ENCODE results near the gene ACTR3. TPM values are rescaled to one million over a fixed set of nuclear protein-coding genes. Genes with fewer than 3 reads are reported as not detected.

The ACTR3 gene
- total RNA-seq, 3 donors from 2014 or later = 217 to 242 (median 227) TPM

- DNase-seq = peak in 2 of 3 donors; percentile 43
- peak; percentile 84 for ATAC-seq
- intact Hi-C loops (cut with DNase I, micrococcal nuclease) = loop anchor here in 1 of 2 donors (2.0 kb wide), 1 partner anchor 573 kb away; no protein-coding TSS in a partner anchor
- H3K9me3 ChIP-seq = peaks cover 7% of the 10 kb centered on the region
- H3K4me3 ChIP-seq = no peak overlapping the region
- H3K4me1 ChIP-seq (ENCODE audit: low read depth) = no peaks in the 10 kb centered on the region
- no peak for TF ChIP-seq CTCF (IDR thresholded peaks at IDR 0.05)
- H3K36me3 ChIP-seq (ENCODE audit: low read depth) = no peaks in the 10 kb centered on the region
Measured at GRCh38 chr2:113977660-113978523, 88.0 kb downstream of the ACTR3 start.

GRCh38 chr2:113978524-113979190, 88.8 kb downstream of the ACTR3 start:
- intact Hi-C loops (cut with DNase I, micrococcal nuclease) = no loop called here
- DNase-seq (no peak), ATAC-seq (no peak)
- Histone ChIP-seq H3K4me1 (ENCODE audit: low read depth) (no peaks in the 10 kb centered on the region), H3K36me3 (ENCODE audit: low read depth) (no peaks in the 10 kb centered on the region), H3K4me3 (no peak overlapping the region), H3K9me3 (peaks cover 7% of the 10 kb centered on the region)
- TF ChIP-seq CTCF (IDR thresholded peaks at IDR 0.05) = no peak

GRCh38 chr2:113979191-113980128, 89.6 kb downstream of the ACTR3 start:
- intact Hi-C loops (cut with DNase I, micrococcal nuclease) = no loop called here
- Histone ChIP-seq H3K9me3 (peaks cover 7% of the 10 kb centered on the region), H3K4me3 (no peak overlapping the region), H3K4me1 (ENCODE audit: low read depth) (no peaks in the 10 kb centered on the region), H3K36me3 (ENCODE audit: low read depth) (no peaks in the 10 kb centered on the region)
- TF ChIP-seq CTCF (IDR thresholded peaks at IDR 0.05) = peak; percentile 37
- ATAC-seq (no peak), DNase-seq (peak in 2 of 3 donors; percentile 32 to 51)

- Histone ChIP-seq H3K4me1 (ENCODE audit: low read depth) (no peaks in the 10 kb centered on the region), H3K9me3 (peaks cover 7% of the 10 kb centered on the region), H3K36me3 (ENCODE audit: low read depth) (no peaks in the 10 kb centered on the region), H3K4me3 (no peak overlapping the region)
- intact Hi-C loops (cut with DNase I, micrococcal nuclease) = no loop called here
- ATAC-seq (no peak), DNase-seq (no peak)
- TF ChIP-seq CTCF (IDR thresholded peaks at IDR 0.05) = no peak
Measured at GRCh38 chr2:113980946-113981345, 91.1 kb downstream of the ACTR3 start.

GRCh38 chr2:113981404-113982134, 91.7 kb downstream of the ACTR3 start:
- peaks cover 7% of the 10 kb centered on the region for H3K9me3 ChIP-seq
- H3K36me3 ChIP-seq (ENCODE audit: low read depth) = no peaks in the 10 kb centered on the region
- intact Hi-C loops (cut with DNase I, micrococcal nuclease) = no loop called here
- H3K4me1 ChIP-seq (ENCODE audit: low read depth) = no peaks in the 10 kb centered on the region
- ATAC-seq (no peak), DNase-seq (no peak)
- H3K4me3 ChIP-seq = no peak overlapping the region
- TF ChIP-seq CTCF (IDR thresholded peaks at IDR 0.05) = no peak
